Body of pancreas (tissue), 4 donors: ENCODE results near the gene GLT8D2.

Experiments
- POLR2A ChIP-seq, 3 donors: fragments of 450-650 bp; IDR thresholded peaks; one replicate each; pipeline ENCODE4 v1.6.1; 2016; ENCODE audit warnings: antibody characterized with exemption in 3 of 3, mild to moderate bottlenecking in 2 of 3
- TF ChIP-seq, protein P1 (sequence below), 7 experiments: fragments of 450-650 bp in 4 of 7; fragments of 200-600 bp in 3 of 7; sonication (generic) in 3 of 7; IDR thresholded peaks; one replicate each; pipeline ENCODE4 v1.5.1; 2016 to 2019; ENCODE audit warnings: antibody characterized with exemption in 7 of 7

DNA sequence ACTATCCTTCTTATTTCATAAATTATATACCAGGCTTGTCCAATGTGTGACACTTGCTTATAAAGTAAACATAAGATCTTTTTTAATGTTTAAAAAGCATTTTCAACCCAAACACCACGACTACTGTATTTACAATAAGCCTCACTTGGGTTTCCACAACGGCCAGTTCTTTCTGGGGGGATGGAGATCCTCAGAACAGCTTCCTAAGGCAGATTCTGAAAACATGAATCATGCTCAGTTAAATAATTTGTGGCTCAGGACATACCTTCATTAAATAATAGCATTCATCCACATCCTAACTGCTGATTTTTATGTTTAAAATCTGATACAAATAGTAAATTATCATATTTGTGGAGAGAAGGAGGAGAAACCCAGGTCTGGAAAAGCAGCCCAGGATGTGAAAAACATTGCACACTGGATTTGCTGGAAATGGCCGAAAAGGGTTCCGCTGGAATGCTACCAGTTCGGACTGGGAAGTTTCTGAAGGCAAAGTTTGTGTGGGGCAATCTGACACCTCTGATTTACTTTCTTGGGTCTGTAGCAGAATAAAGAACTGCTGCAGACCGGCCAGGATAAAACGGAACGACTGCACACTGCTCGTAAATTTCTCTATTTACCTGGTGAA, 597 bp downstream of the GLT8D2 start:
- TF ChIP-seq POLR2A (IDR thresholded peaks at IDR 0.05), result no peak
- TF ChIP-seq, protein P1, sequence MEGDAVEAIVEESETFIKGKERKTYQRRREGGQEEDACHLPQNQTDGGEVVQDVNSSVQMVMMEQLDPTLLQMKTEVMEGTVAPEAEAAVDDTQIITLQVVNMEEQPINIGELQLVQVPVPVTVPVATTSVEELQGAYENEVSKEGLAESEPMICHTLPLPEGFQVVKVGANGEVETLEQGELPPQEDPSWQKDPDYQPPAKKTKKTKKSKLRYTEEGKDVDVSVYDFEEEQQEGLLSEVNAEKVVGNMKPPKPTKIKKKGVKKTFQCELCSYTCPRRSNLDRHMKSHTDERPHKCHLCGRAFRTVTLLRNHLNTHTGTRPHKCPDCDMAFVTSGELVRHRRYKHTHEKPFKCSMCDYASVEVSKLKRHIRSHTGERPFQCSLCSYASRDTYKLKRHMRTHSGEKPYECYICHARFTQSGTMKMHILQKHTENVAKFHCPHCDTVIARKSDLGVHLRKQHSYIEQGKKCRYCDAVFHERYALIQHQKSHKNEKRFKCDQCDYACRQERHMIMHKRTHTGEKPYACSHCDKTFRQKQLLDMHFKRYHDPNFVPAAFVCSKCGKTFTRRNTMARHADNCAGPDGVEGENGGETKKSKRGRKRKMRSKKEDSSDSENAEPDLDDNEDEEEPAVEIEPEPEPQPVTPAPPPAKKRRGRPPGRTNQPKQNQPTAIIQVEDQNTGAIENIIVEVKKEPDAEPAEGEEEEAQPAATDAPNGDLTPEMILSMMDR (IDR thresholded peaks at IDR 0.05), result no peak
